ENCODE data around the gene RETREG3.

DNA sequence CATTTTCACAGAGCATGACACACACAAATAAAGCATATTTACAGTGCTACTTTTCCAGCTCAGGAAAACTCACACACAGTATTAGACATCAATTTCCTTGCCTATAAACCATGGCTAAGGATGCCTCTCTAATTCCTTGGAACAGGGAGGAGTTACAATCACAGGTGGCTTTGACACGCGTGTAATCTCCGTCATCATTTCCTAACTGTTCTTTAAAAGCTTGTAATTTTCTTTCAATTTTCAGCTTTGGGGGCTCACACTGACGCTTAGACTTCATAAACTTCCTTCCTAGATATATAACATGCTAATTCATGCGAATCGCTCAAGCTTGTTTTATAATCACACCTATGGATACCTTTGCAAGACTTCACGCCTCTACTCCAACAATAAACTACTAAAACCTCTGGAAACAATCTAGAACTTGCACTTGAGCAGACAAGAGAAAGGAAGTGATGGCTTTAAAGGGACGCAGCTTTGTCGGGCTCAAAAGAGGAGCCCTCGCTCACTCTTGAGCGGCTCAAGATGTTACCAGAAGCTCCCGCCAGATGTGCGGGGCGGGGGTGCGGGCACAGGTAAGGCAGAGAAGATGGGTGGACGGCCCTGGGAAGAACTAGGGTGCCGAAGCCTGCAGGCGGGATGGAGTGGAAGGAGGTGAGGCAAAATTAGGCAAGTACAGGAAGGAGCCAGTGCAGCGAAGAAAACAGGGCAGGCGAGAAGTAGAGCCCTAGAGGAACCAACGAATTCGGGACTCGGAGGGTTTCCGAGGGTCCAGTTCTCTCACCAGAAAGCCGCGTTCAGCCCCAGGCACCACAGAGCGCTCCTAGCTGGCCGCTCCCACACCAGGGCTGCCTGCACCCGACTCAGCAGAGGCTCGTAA is 631 bp downstream of the RETREG3 start:
- TF ChIP-seq CTCF (IDR thresholded peaks at IDR 0.05 in 8 of 11, conservative IDR thresholded peaks at IDR 0.05 in 3 of 11) (peak in 3 of 11 experiments; percentile 10 to 58 (median 26)), POLR2AphosphoS5 (IDR thresholded peaks at IDR 0.05) (no peak), POLR2A (IDR thresholded peaks at IDR 0.05) (no peak)
